ENCODE data around the gene MATN3. TPM values are rescaled to one million over a fixed set of nuclear protein-coding genes. Genes with fewer than 3 reads are reported as not detected.

MATN3 gene
- total and polyA plus RNA-seq, 4 experiments from 2014 or later: not detected

DNA sequence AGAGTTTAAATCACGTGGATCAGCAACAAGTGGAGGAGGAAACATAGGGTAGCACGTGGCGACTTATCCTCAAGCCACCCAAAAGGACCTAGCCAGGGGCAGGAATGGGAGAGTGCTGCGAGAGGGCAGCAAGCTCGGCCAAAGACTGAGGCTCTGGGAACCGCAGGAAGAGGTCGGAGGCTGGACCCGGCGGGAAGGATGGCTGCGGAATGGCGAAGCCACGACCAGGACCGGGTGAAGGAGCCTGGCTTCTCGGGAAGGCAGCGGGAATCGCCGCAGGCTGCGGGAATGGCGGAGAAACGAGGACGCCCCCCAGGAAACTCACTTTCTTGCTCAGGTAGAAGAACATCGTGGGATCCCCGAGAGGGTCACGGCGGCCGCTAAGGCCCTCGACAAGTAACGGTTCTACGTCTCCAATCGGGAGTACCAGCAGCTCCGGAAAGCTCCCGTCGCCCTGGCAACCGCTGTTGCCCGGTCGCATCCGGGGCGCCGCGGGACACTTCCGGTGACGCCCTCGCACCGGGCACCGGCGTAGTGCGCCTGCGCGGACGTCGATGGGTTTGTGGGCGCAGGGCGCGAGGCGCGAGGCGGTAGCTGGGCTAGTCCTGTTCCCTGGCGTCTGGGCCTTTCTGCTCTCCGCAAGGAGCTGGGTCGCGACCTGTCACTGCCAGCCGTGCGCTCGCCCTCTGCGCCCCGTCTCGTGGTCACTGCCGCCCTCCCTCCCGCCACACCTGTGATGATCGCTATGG, 22.6 kb downstream of the MATN3 start, which contains the start of gene WDR35:
TSS of gene WDR35 (minus strand) at position 439 of the 749 bp plus-strand sequence. CDS start at position 349, 90 bp downstream.
- peaks cover 9 to 11% of the 10 kb centered on the region in 2 donors for H3K27me3 Mint-ChIP-seq
- peak; percentile 80 to 89 (median 86) for DNase-seq
- ChIA-PET POLR2A (ENCODE audit: partially characterized antibody) (interaction anchor here (0.9 to 2.1 kb wide), 7 partner anchors 17 to 833 kb away, joined by 3 to 19 read pairs (median 4); partner anchors contain the start of genes LAPTM4A, LDAH and TTC32), CTCF (ENCODE audit: partially characterized antibody) (interaction anchor here (1.5 kb wide), 2 partner anchors 9 to 26 kb away, joined by 3 to 8 read pairs; no protein-coding TSS in a partner anchor)
- no peaks in the 10 kb centered on the region for H3K9me3 Mint-ChIP-seq
- H3K36me3 Mint-ChIP-seq: peaks cover 0 to 2% of the 10 kb centered on the region in 2 donors
- H3K4me3 Mint-ChIP-seq: peak within 1 kb of the TSS; percentile 86 to 96 (median 90)
- Histone ChIP-seq H3K27ac (ENCODE audit: low read depth, low read length) (peak within 1 kb of the TSS; percentile 57), H3K9me3 (ENCODE audit: control insufficient read depth in 1 of 2, low read length in 2 of 2) (no peaks in the 10 kb centered on the region), H3K4me3 (ENCODE audit: low read length in 2 of 2) (peak within 1 kb of the TSS; percentile 57 to 68), H3K36me3 (ENCODE audit: insufficient read depth, low read length) (no peaks in the 10 kb centered on the region), H3K27me3 (ENCODE audit: insufficient read depth, low read length) (no peaks in the 10 kb centered on the region), H3K4me1 (ENCODE audit: insufficient read depth, low read length) (peaks cover 16% of the 10 kb centered on the region)
- intact Hi-C loops (cut with micrococcal nuclease): loop anchor here (1.0 to 2.0 kb wide), 3 partner anchors 61 to 641 kb away; partner anchors contain the start of gene LAPTM4A
- H3K27ac Mint-ChIP-seq: peak within 1 kb of the TSS; percentile 77 to 95 (median 93)
- peaks cover 11 to 28% (median 21%) of the 10 kb centered on the region in 4 donors for H3K4me1 Mint-ChIP-seq

DNA sequence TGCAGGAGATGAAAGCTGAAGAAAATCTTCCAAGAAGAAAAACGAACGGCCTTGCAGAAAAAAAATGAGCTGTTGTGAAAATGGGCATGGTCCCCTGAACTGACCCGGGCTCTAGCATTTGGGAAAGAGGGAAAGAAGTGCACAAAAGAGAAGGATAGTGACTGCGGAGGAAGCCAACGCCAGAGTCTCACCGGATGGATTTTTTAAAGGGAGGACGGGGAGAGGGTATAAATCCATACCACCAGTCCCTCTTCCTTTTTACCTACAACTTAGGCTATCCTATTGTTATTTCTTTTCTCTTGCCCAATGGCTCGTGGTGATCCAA, 23.2 kb downstream of the MATN3 start:
- intact Hi-C loops (cut with micrococcal nuclease): no loop called here
- Histone ChIP-seq H3K4me1 (ENCODE audit: insufficient read depth, low read length) (peaks cover 16% of the 10 kb centered on the region), H3K9me3 (ENCODE audit: control insufficient read depth in 1 of 2, low read length in 2 of 2) (no peaks in the 10 kb centered on the region), H3K4me3 (ENCODE audit: low read length in 2 of 2) (peak overlapping the region; percentile 57 to 68), H3K27ac (ENCODE audit: low read depth, low read length) (peak overlapping the region; percentile 57), H3K27me3 (ENCODE audit: insufficient read depth, low read length) (no peaks in the 10 kb centered on the region), H3K36me3 (ENCODE audit: insufficient read depth, low read length) (no peaks in the 10 kb centered on the region)
- CTCF ChIA-PET (ENCODE audit: partially characterized antibody): interaction anchor here (1.5 kb wide), 2 partner anchors 10 to 26 kb away, joined by 3 to 8 read pairs; no protein-coding TSS in a partner anchor
- POLR2A ChIA-PET (ENCODE audit: partially characterized antibody): interaction anchor here (0.9 to 2.1 kb wide), 7 partner anchors 17 to 834 kb away, joined by 3 to 19 read pairs (median 4); partner anchors contain the start of genes LAPTM4A, LDAH and TTC32
- peak in 1 of 5 donors; percentile 4 for DNase-seq
- H3K4me3 Mint-ChIP-seq: peak overlapping the region; percentile 86 to 96 (median 90)
- H3K27ac Mint-ChIP-seq: peak overlapping the region; percentile 77 to 95 (median 93)
- peaks cover 11 to 28% (median 21%) of the 10 kb centered on the region in 4 donors for H3K4me1 Mint-ChIP-seq
- peaks cover 2 to 3% of the 10 kb centered on the region in 2 donors for H3K36me3 Mint-ChIP-seq
- peaks cover 9% of the 10 kb centered on the region in 2 donors for H3K27me3 Mint-ChIP-seq
- H3K9me3 Mint-ChIP-seq: no peaks in the 10 kb centered on the region

DNA sequence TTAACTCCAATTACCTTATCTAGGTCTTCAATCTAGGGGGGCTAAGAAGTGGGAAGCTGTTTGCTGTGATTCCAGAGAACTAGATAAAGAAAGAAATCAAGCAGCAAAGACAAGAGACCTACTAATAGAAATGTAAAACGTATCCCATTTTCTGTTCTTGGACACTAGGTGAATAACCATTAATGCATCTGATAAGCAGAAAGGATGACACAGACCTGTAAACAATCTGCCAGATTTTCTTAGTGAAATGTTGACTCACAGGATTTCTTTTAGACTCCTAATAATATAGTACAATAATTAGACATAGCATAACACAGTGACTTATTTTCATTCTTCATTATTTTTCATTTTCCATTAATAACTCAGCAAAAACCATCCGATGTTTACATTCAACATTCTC, 23.9 kb downstream of the MATN3 start:
- peak overlapping the region; percentile 57 to 95 (median 88) for H3K27ac Mint-ChIP-seq
- no peak for DNase-seq
- ChIA-PET POLR2A (ENCODE audit: partially characterized antibody) (interaction anchor here (1.9 kb wide), 1 partner anchor 89 kb away, joined by 9 read pairs; no protein-coding TSS in a partner anchor), CTCF (ENCODE audit: partially characterized antibody) (interaction anchor here (1.4 to 1.5 kb wide), 2 partner anchors 11 to 27 kb away, joined by 3 read pairs; no protein-coding TSS in a partner anchor)
- Histone ChIP-seq H3K36me3 (ENCODE audit: insufficient read depth, low read length) (no peaks in the 10 kb centered on the region), H3K27ac (ENCODE audit: low read depth, low read length) (no peak overlapping the region), H3K27me3 (ENCODE audit: insufficient read depth, low read length) (no peaks in the 10 kb centered on the region), H3K9me3 (ENCODE audit: control insufficient read depth in 1 of 2, low read length in 2 of 2) (no peaks in the 10 kb centered on the region), H3K4me3 (ENCODE audit: low read length in 2 of 2) (no peak overlapping the region), H3K4me1 (ENCODE audit: insufficient read depth, low read length) (peaks cover 16% of the 10 kb centered on the region)
- H3K9me3 Mint-ChIP-seq: no peaks in the 10 kb centered on the region
- peaks cover 6 to 8% of the 10 kb centered on the region in 2 donors for H3K36me3 Mint-ChIP-seq
- H3K27me3 Mint-ChIP-seq: peaks cover 3 to 9% of the 10 kb centered on the region in 2 donors
- H3K4me1 Mint-ChIP-seq: peaks cover 11 to 28% (median 21%) of the 10 kb centered on the region in 4 donors
- intact Hi-C loops (cut with micrococcal nuclease): no loop called here
- H3K4me3 Mint-ChIP-seq: peak overlapping the region in 7 of 8 donors; percentile 86 to 96 (median 89)

DNA sequence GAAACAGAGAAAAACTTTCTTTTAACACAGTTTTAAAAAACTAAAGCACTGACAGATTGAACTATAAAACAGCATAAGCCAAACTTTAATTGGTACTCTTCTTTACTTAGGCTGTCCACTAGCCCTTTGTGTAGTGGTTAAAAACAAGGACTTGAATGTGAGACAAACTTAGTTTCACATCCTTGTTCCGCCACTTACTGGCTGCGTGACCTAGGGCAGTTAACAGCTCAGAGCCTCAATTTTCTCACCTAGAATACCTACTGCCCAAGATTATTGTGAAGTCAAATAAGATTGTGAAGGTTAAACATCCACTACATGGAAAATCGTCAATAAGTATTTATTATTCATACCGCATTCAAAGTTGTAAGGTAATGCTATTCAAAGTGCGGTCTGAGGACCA, 24.5 kb downstream of the MATN3 start:
- H3K4me3 ChIP-seq (ENCODE audit: low read length in 2 of 2): no peak overlapping the region
- H3K27me3 Mint-ChIP-seq: peaks cover 0 to 5% of the 10 kb centered on the region in 2 donors
- H3K27me3 ChIP-seq (ENCODE audit: insufficient read depth, low read length): no peaks in the 10 kb centered on the region
- no peaks in the 10 kb centered on the region for H3K9me3 Mint-ChIP-seq
- H3K27ac ChIP-seq (ENCODE audit: low read depth, low read length): no peak overlapping the region
- H3K9me3 ChIP-seq (ENCODE audit: control insufficient read depth in 1 of 2, low read length in 2 of 2): no peaks in the 10 kb centered on the region
- intact Hi-C loops (cut with micrococcal nuclease): no loop called here
- H3K36me3 ChIP-seq (ENCODE audit: insufficient read depth, low read length): no peaks in the 10 kb centered on the region
- H3K36me3 Mint-ChIP-seq: peaks cover 9% of the 10 kb centered on the region in 2 donors
- H3K27ac Mint-ChIP-seq: peak overlapping the region in 2 of 7 donors; percentile 57 to 70
- no peak for DNase-seq
- peaks cover 11 to 28% (median 21%) of the 10 kb centered on the region in 4 donors for H3K4me1 Mint-ChIP-seq
- ChIA-PET POLR2A (ENCODE audit: partially characterized antibody) (no interaction called here), CTCF (ENCODE audit: partially characterized antibody) (interaction anchor here (1.4 kb wide), 1 partner anchor 28 kb away, joined by 3 read pairs; no protein-coding TSS in a partner anchor)
- no peak overlapping the region for H3K4me3 Mint-ChIP-seq
- peaks cover 16% of the 10 kb centered on the region for H3K4me1 ChIP-seq (ENCODE audit: insufficient read depth, low read length)

DNA sequence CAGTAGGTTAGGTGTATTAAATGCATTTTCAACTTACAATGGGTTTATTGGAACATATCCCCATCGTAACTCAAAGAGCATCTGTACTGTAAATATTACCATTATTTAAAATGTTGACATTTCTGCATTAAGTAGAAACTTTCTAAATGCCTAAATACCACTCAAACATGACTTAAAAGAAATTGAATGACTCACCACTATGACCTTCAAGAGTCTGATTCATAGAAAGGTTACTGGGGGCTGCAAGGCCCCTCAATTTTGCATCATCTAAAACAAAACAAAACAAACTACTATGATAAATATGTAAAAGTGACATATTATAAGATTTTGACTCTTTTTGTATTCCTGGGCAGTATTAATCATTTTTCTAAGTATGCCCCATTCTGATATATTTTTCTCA, 30.2 kb downstream of the MATN3 start:
- no peak overlapping the region for H3K27ac ChIP-seq (ENCODE audit: low read depth, low read length)
- no peaks in the 10 kb centered on the region for H3K9me3 ChIP-seq (ENCODE audit: control insufficient read depth in 1 of 2, low read length in 2 of 2)
- Mint-ChIP-seq H3K4me3 (no peak overlapping the region), H3K9me3 (no peaks in the 10 kb centered on the region), H3K27ac (no peak overlapping the region), H3K4me1 (peaks cover 0 to 3% (median 0%) of the 10 kb centered on the region in 4 donors), H3K36me3 (peaks cover 22 to 29% of the 10 kb centered on the region in 2 donors), H3K27me3 (no peaks in the 10 kb centered on the region)
- no peaks in the 10 kb centered on the region for H3K27me3 ChIP-seq (ENCODE audit: insufficient read depth, low read length)
- H3K36me3 ChIP-seq (ENCODE audit: insufficient read depth, low read length): no peaks in the 10 kb centered on the region
- no peaks in the 10 kb centered on the region for H3K4me1 ChIP-seq (ENCODE audit: insufficient read depth, low read length)
- POLR2A ChIA-PET (ENCODE audit: partially characterized antibody): interaction anchor here (0.6 kb wide), 1 partner anchor 42 kb away, joined by 3 read pairs; no protein-coding TSS in a partner anchor
- intact Hi-C loops (cut with micrococcal nuclease): no loop called here
- no peak for DNase-seq
- H3K4me3 ChIP-seq (ENCODE audit: low read length in 2 of 2): no peak overlapping the region
- CTCF ChIA-PET (ENCODE audit: partially characterized antibody): no interaction called here

DNA sequence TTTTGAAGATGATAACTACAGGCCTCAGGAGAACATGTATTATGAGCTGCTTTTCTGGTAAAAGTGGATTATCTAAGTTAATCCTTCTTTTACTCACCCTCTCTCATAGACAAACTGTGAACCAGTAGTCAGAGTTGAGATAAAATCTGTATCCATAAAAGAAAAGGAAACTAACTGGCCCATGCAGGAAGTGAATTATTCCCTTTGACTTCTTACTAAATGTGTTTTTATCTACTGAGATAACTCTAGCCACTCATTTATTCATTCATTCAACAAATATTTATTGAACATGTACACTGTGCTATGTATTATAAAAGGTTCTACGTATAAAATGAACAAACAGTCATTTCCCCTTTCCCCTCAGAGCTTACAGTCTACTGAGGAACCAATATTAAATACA, 32.5 kb downstream of the MATN3 start:
- H3K36me3 Mint-ChIP-seq: peaks cover 22 to 27% of the 10 kb centered on the region in 2 donors
- no peak overlapping the region for H3K4me3 Mint-ChIP-seq
- Histone ChIP-seq H3K4me1 (ENCODE audit: insufficient read depth, low read length) (no peaks in the 10 kb centered on the region), H3K9me3 (ENCODE audit: control insufficient read depth in 1 of 2, low read length in 2 of 2) (no peaks in the 10 kb centered on the region), H3K36me3 (ENCODE audit: insufficient read depth, low read length) (no peaks in the 10 kb centered on the region), H3K27ac (ENCODE audit: low read depth, low read length) (no peak overlapping the region), H3K27me3 (ENCODE audit: insufficient read depth, low read length) (no peaks in the 10 kb centered on the region), H3K4me3 (ENCODE audit: low read length in 2 of 2) (no peak overlapping the region)
- H3K4me1 Mint-ChIP-seq: no peaks in the 10 kb centered on the region
- no peaks in the 10 kb centered on the region for H3K9me3 Mint-ChIP-seq
- ChIA-PET CTCF (ENCODE audit: partially characterized antibody) (no interaction called here), POLR2A (ENCODE audit: partially characterized antibody) (no interaction called here)
- no peak overlapping the region for H3K27ac Mint-ChIP-seq
- DNase-seq: no peak
- H3K27me3 Mint-ChIP-seq: no peaks in the 10 kb centered on the region
- intact Hi-C loops (cut with micrococcal nuclease): no loop called here

DNA sequence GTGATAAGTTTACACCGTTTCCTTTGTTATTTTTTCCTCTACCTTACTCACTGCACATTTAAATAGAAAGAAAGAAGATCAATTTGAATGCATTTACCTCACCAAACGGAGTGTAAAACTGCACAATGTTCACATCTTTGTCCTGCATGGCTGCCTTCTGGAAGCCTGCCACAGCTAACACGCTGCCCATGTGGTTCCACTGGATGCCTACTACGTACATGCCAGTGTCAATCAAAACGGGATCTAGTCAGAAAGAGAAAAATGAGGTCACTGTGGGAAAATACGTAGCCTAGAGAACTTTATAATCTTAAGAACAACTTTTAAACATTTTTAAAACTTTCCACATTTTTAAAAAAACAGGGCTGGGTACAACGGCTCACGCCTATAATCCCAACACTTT, 39.0 kb downstream of the MATN3 start:
- peaks cover 14 to 19% of the 10 kb centered on the region in 2 donors for H3K36me3 Mint-ChIP-seq
- no peak overlapping the region for H3K4me3 Mint-ChIP-seq
- H3K4me1 Mint-ChIP-seq: peaks cover 0 to 12% (median 4%) of the 10 kb centered on the region in 4 donors
- no peak for DNase-seq
- Histone ChIP-seq H3K36me3 (ENCODE audit: insufficient read depth, low read length) (no peaks in the 10 kb centered on the region), H3K27ac (ENCODE audit: low read depth, low read length) (no peak overlapping the region), H3K9me3 (ENCODE audit: control insufficient read depth in 1 of 2, low read length in 2 of 2) (no peaks in the 10 kb centered on the region), H3K27me3 (ENCODE audit: insufficient read depth, low read length) (no peaks in the 10 kb centered on the region), H3K4me1 (ENCODE audit: insufficient read depth, low read length) (peaks cover 7% of the 10 kb centered on the region), H3K4me3 (ENCODE audit: low read length in 2 of 2) (no peak overlapping the region)
- CTCF ChIA-PET (ENCODE audit: partially characterized antibody): no interaction called here
- no peaks in the 10 kb centered on the region for H3K27me3 Mint-ChIP-seq
- POLR2A ChIA-PET (ENCODE audit: partially characterized antibody): no interaction called here
- intact Hi-C loops (cut with micrococcal nuclease): no loop called here
- no peaks in the 10 kb centered on the region for H3K9me3 Mint-ChIP-seq
- no peak overlapping the region for H3K27ac Mint-ChIP-seq

Data from CD4-positive, alpha-beta memory T cell (primary cell).